Spinal cord (tissue), 10 donors: ENCODE measurements around the gene ACSM5. TPM values are rescaled to one million over a fixed set of nuclear protein-coding genes. Genes with fewer than 3 reads are reported as not detected.

ENCODE experiments used
- DNase-seq, 6 donors: peaks; one replicate each; pipeline versions ENCODE4 v3.0.0 to v3.0.0-alpha.2; 2013 to 2015; ENCODE audit warnings: low spot score in 6 of 6, low read depth in 4 of 6
- H3K27ac ChIP-seq: one replicate; pipeline ENCODE4 v1.5.1; 2013; ENCODE audit warnings: low read depth, low read length, control low read depth
- H3K27me3 ChIP-seq: one replicate; pipeline ENCODE4 v1.6.1; 2013; ENCODE audit warnings: low read length; ENCODE audit not compliant: control insufficient read depth, insufficient read depth
- H3K36me3 ChIP-seq: one replicate; pipeline ENCODE4 v1.6.1; 2013; ENCODE audit warnings: low read length; ENCODE audit not compliant: control insufficient read depth, insufficient read depth
- H3K4me1 ChIP-seq: one replicate; pipeline ENCODE4 v1.6.1; 2013; ENCODE audit warnings: low read length; ENCODE audit not compliant: control insufficient read depth, insufficient read depth
- H3K4me3 ChIP-seq: one replicate; pipeline ENCODE4 v1.5.1; 2013; ENCODE audit warnings: low read depth, low read length, control low read depth
- H3K9me3 ChIP-seq: one replicate; pipeline ENCODE4 v1.6.1; 2013; ENCODE audit warnings: low read length; ENCODE audit not compliant: control insufficient read depth, insufficient read depth
- WGBS: methylation state at CpG from one replicate; pipeline ENCODE4 v1.1.5; 2013; ENCODE audit warnings: missing lambda C conversion rate; ENCODE audit not compliant: insufficient coverage; 5-methylcytosine and 5-hydroxymethylcytosine counted together
- polyA plus RNA-seq, 2 donors: library from polyadenylated mRNA; unstranded; fragments of 120-200 nt; gene quantifications; one replicate each; pipeline ENCODE4 v1.2.1, GENCODE V29; 2013; ENCODE audit not compliant: insufficient read length in 2 of 2
- total RNA-seq, 2 donors: library from RNA; depleted of rRNA in 1 of 2; stranded (reverse); fragments of 120-200 nt in 1 of 2; fragments of >200 nt in 1 of 2; gene quantifications; one replicate each; pipeline versions ENCODE4 v1.2.3 to v1.2.4, GENCODE V29; 2013 to 2014
- donor health status: healthy.

ACSM5 gene
- total and polyA plus RNA-seq, 4 donors: 1.7 to 2.4 (median 2.2) TPM

- peaks cover 2% of the 10 kb centered on the region for H3K4me1 ChIP-seq
- H3K27ac ChIP-seq: no peak overlapping the region
- 74% methylated on average over 6 of the region's 7 CpGs for WGBS
- no peak for DNase-seq
- no peaks in the 10 kb centered on the region for H3K9me3 ChIP-seq
- H3K4me3 ChIP-seq: no peak overlapping the region
- H3K27me3 ChIP-seq: no peaks in the 10 kb centered on the region
- H3K36me3 ChIP-seq: no peaks in the 10 kb centered on the region
These were observed 11.8 kb upstream of the ACSM5 start for GRCh38 chr16:20397468-20398074.

GRCh38 chr16:20398603-20399002, 10.7 kb upstream of the ACSM5 start:
- no peak for DNase-seq
- 67% methylated on average over 1 of the region's 3 CpGs for WGBS
- no peak overlapping the region for H3K27ac ChIP-seq
- H3K36me3 ChIP-seq: no peaks in the 10 kb centered on the region
- H3K27me3 ChIP-seq: no peaks in the 10 kb centered on the region
- H3K4me3 ChIP-seq: no peak overlapping the region
- no peaks in the 10 kb centered on the region for H3K9me3 ChIP-seq
- peaks cover 2% of the 10 kb centered on the region for H3K4me1 ChIP-seq

GRCh38 chr16:20399185-20399584, 10.1 kb upstream of the ACSM5 start:
- H3K9me3 ChIP-seq: no peaks in the 10 kb centered on the region
- peaks cover under 1% of the 10 kb centered on the region for H3K4me1 ChIP-seq
- no peak overlapping the region for H3K27ac ChIP-seq
- H3K36me3 ChIP-seq: no peaks in the 10 kb centered on the region
- 81% methylated on average over 7 of the region's 7 CpGs for WGBS
- DNase-seq: no peak
- H3K4me3 ChIP-seq: no peak overlapping the region
- H3K27me3 ChIP-seq: no peaks in the 10 kb centered on the region

- Histone ChIP-seq H3K4me1 (no peaks in the 10 kb centered on the region), H3K27ac (no peak overlapping the region), H3K4me3 (no peak overlapping the region), H3K27me3 (no peaks in the 10 kb centered on the region), H3K36me3 (no peaks in the 10 kb centered on the region), H3K9me3 (no peaks in the 10 kb centered on the region)
- no peak for DNase-seq
- no CpG with 5 or more reads among the region's 2 CpGs for WGBS
These were observed 8.3 kb upstream of the ACSM5 start for GRCh38 chr16:20401066-20401465.

GRCh38 chr16:20401475-20402016, 7.8 kb upstream of the ACSM5 start:
- no peaks in the 10 kb centered on the region for H3K27me3 ChIP-seq
- no peaks in the 10 kb centered on the region for H3K36me3 ChIP-seq
- H3K9me3 ChIP-seq: no peaks in the 10 kb centered on the region
- H3K4me1 ChIP-seq: no peaks in the 10 kb centered on the region
- no peak overlapping the region for H3K27ac ChIP-seq
- WGBS: 76% methylated on average over 8 of the region's 8 CpGs
- no peak overlapping the region for H3K4me3 ChIP-seq
- DNase-seq: no peak

- 80% methylated on average over 1 of the region's 2 CpGs for WGBS
- DNase-seq: no peak
- no peak overlapping the region for H3K27ac ChIP-seq
- no peaks in the 10 kb centered on the region for H3K9me3 ChIP-seq
- no peaks in the 10 kb centered on the region for H3K27me3 ChIP-seq
- H3K4me3 ChIP-seq: no peak overlapping the region
- H3K4me1 ChIP-seq: no peaks in the 10 kb centered on the region
- no peaks in the 10 kb centered on the region for H3K36me3 ChIP-seq
These were observed 6.7 kb upstream of the ACSM5 start for GRCh38 chr16:20402651-20403050.

GRCh38 chr16:20404637-20405036, 4.7 kb upstream of the ACSM5 start, which contains the start of gene PDILT:
Gene PDILT, minus strand, starts transcription at chr16:20404737. Its CDS starts 5,437 bp downstream, at chr16:20399300.
- no peak within 1 kb of the TSS for H3K27ac ChIP-seq
- H3K4me1 ChIP-seq: no peaks in the 10 kb centered on the region
- DNase-seq: no peak
- H3K36me3 ChIP-seq: no peaks in the 10 kb centered on the region
- H3K9me3 ChIP-seq: no peaks in the 10 kb centered on the region
- H3K4me3 ChIP-seq: no peak within 1 kb of the TSS
- WGBS: 92% methylated on average over 2 of the region's 2 CpGs
- no peaks in the 10 kb centered on the region for H3K27me3 ChIP-seq

GRCh38 chr16:20410121-20410723, 888 bp downstream of the ACSM5 start:
- Histone ChIP-seq H3K27ac (no peak overlapping the region), H3K9me3 (no peaks in the 10 kb centered on the region), H3K27me3 (no peaks in the 10 kb centered on the region), H3K4me3 (no peak overlapping the region), H3K4me1 (no peaks in the 10 kb centered on the region), H3K36me3 (no peaks in the 10 kb centered on the region)
- no peak for DNase-seq
- WGBS: 100% methylated on average over 1 of the region's 6 CpGs

GRCh38 chr16:20411055-20411454, 1.7 kb downstream of the ACSM5 start:
- WGBS: no CpG with 5 or more reads among the region's 2 CpGs
- H3K4me1 ChIP-seq: no peaks in the 10 kb centered on the region
- no peak overlapping the region for H3K4me3 ChIP-seq

GRCh38 chr16:20415541-20415940, 6.2 kb downstream of the ACSM5 start:
- WGBS: no CpG with 5 or more reads among the region's 1 CpG
- Histone ChIP-seq H3K4me1 (no peaks in the 10 kb centered on the region), H3K27ac (no peak overlapping the region), H3K36me3 (no peaks in the 10 kb centered on the region), H3K27me3 (no peaks in the 10 kb centered on the region), H3K4me3 (no peak overlapping the region), H3K9me3 (no peaks in the 10 kb centered on the region)
- DNase-seq: no peak

More at GRCh38 chr16:20411055-20411454, 1.7 kb downstream of the ACSM5 start:
- Histone ChIP-seq H3K36me3 (no peaks in the 10 kb centered on the region), H3K27me3 (no peaks in the 10 kb centered on the region), H3K27ac (no peak overlapping the region), H3K9me3 (no peaks in the 10 kb centered on the region)
- DNase-seq: no peak
